ENCODE data around the gene PTGES3L. TPM values are rescaled to one million over a fixed set of nuclear protein-coding genes. Genes with fewer than 3 reads are reported as not detected.
A peak's percentile ranks its signal among the peaks of the same experiment; 100 is the strongest.

Gene PTGES3L
- total and polyA plus RNA-seq, 2 experiments from 2014 or later: 0.90 TPM; not detected in 1

DNA sequence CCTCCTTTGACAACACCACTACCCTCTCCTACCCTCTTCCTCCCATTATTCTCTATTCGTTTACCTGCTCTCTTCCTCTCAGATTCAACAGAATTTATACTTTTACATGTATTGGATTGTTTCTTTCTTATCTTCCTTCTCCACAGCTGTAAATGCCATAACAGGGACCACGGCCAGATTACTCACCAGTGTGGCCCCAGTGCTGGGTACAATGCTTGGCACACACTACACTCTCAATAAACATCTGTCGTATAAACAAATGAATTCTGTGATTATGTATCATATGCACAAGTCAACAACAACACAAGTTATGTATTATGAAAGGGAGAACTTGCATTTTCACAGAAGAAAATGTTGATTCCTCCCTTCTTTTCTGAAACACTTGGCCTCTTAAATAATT lies 35.7 kb downstream of the PTGES3L start:
- H3K36me3 ChIP-seq (ENCODE audit: low read depth): no peaks in the 10 kb centered on the region
- no peak overlapping the region for H3K27ac ChIP-seq
- no peak overlapping the region for H2AFZ ChIP-seq
- no peak for TF ChIP-seq EZH2phosphoT487 (IDR thresholded peaks at IDR 0.05; ENCODE audit: insufficient read depth, low read depth)
- no peak for TF ChIP-seq EZH2 (IDR thresholded peaks at IDR 0.05; ENCODE audit: insufficient read depth, poor library complexity, severe bottlenecking)
- H3K9me3 ChIP-seq (ENCODE audit: low read depth): no peaks in the 10 kb centered on the region
- H3K79me2 ChIP-seq (ENCODE audit: insufficient read depth): no peaks in the 10 kb centered on the region
- 33 to 41% methylated on average over 3 of the region's 3 CpGs for WGBS, 2 experiments (ENCODE audit: low coverage in 1 of 2, low lambda C conversion rate in 2 of 2, missing lambda C conversion rate in 2 of 2)
- H4K20me1 ChIP-seq (ENCODE audit: insufficient read depth): no peaks in the 10 kb centered on the region
- DNase-seq: peak; percentile 43
- H3F3A ChIP-seq (ENCODE audit: insufficient read depth): peaks cover 8% of the 10 kb centered on the region; the same call in 1 of the 2 replicates
- no peaks in the 10 kb centered on the region for H3K9me2 ChIP-seq (ENCODE audit: insufficient read depth)
- no peak overlapping the region for H3K9ac ChIP-seq
- no peaks in the 10 kb centered on the region for H3K4me1 ChIP-seq (ENCODE audit: insufficient read depth)
- H3K4me3 ChIP-seq: no peak overlapping the region
- H3K27me3 ChIP-seq (replicated peaks; ENCODE audit: insufficient read depth): peaks cover 3% of the 10 kb centered on the region; the same call in 1 of the 2 replicates
- in situ Hi-C loops (cut with MboI): loop anchor here (25.0 kb wide), 1 partner anchor 207 kb away; the partner anchor contains the start of gene EZH1
- no peak overlapping the region for H3K4me2 ChIP-seq (ENCODE audit: unreplicated experiment)

DNA sequence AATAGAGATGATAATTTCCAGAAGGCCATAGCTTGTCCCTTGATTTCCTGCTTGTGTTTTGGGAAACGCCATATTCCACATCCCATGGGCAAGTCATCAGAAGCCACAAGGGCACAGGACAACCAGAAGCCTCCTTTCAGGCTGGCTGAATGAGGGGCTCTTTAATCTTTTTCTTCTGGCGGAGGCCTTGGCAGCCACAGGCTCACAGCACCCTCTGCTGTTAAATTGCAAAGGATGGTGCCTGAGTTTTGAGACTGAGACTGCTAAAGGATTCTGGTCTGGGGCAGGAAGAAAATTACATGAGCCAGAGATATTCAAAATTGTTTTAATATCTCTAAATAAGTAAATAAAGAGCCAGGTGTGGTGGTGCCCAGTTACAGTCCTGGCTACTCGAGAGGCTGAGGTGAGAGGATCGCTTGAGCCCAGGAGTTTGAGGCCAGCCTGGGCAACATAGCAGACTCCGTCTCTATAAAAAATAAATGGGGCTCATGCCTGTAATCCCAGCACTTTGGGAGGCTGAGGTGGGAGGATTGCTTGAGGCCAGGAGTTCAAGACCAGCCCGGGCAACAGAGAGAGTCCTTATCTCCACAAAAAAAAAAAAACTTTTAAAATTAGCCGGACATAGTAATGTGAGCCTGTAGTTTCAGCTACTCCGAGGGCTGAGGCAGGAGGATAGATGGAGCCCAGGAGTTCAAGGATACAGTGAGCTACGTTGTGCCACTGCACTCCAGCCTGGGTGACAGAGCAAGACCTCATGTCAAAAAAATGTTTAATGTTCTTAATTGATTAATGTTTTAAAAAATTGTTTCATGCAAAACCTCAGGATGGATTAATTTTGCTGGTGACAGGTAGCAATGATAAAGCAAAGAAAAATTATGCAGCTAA lies 41.9 kb downstream of the PTGES3L start:
- H3K4me3 ChIP-seq: no peak overlapping the region
- DNase-seq: peak; percentile 80
- H4K20me1 ChIP-seq (ENCODE audit: insufficient read depth): no peaks in the 10 kb centered on the region
- H3K9me2 ChIP-seq (ENCODE audit: insufficient read depth): no peaks in the 10 kb centered on the region
- no peak overlapping the region for H3K27ac ChIP-seq
- no peaks in the 10 kb centered on the region for H3K9me3 ChIP-seq (ENCODE audit: low read depth)
- H3K36me3 ChIP-seq (ENCODE audit: low read depth): no peaks in the 10 kb centered on the region
- H3K4me1 ChIP-seq (ENCODE audit: insufficient read depth): no peaks in the 10 kb centered on the region
- in situ Hi-C loops (cut with MboI): loop anchor here (25.0 kb wide), 1 partner anchor 201 kb away; the partner anchor contains the start of gene EZH1
- peaks cover 3% of the 10 kb centered on the region; the same call in 1 of the 2 replicates for H3K27me3 ChIP-seq (replicated peaks; ENCODE audit: insufficient read depth)
- H3F3A ChIP-seq (ENCODE audit: insufficient read depth): no peaks in the 10 kb centered on the region
- H3K9ac ChIP-seq: no peak overlapping the region
- peak overlapping the region; percentile 39; the same call in 1 of the 2 replicates for H2AFZ ChIP-seq
- 37 to 43% methylated on average over 8 to 9 of the region's 9 CpGs for WGBS, 2 experiments (ENCODE audit: low coverage in 1 of 2, low lambda C conversion rate in 2 of 2, missing lambda C conversion rate in 2 of 2)
- no peaks in the 10 kb centered on the region for H3K79me2 ChIP-seq (ENCODE audit: insufficient read depth)
- TF ChIP-seq EZH2phosphoT487 (IDR thresholded peaks at IDR 0.05; ENCODE audit: insufficient read depth, low read depth): no peak
- no peak for TF ChIP-seq EZH2 (IDR thresholded peaks at IDR 0.05; ENCODE audit: insufficient read depth, poor library complexity, severe bottlenecking)
- no peak overlapping the region for H3K4me2 ChIP-seq (ENCODE audit: unreplicated experiment)

DNA sequence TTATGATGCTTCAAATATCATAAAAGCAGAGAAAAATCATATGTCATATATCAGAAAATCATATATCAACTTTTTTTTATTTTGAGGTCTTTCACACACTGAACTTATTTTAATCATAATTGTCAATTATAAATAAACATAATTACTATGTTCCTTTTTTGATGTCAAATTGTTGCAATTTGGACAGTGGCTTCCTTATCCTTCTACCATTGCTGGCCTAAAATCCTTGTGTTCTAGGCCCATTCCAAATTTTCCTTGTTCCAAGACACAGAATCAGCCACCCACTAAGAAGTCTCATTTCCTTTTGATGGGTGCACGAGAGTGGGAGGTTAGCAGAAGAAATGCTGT lies 50.4 kb downstream of the PTGES3L start:
- in situ Hi-C loops (cut with MboI): loop anchor here (25.0 kb wide), 1 partner anchor 192 kb away; the partner anchor contains the start of gene EZH1

DNA sequence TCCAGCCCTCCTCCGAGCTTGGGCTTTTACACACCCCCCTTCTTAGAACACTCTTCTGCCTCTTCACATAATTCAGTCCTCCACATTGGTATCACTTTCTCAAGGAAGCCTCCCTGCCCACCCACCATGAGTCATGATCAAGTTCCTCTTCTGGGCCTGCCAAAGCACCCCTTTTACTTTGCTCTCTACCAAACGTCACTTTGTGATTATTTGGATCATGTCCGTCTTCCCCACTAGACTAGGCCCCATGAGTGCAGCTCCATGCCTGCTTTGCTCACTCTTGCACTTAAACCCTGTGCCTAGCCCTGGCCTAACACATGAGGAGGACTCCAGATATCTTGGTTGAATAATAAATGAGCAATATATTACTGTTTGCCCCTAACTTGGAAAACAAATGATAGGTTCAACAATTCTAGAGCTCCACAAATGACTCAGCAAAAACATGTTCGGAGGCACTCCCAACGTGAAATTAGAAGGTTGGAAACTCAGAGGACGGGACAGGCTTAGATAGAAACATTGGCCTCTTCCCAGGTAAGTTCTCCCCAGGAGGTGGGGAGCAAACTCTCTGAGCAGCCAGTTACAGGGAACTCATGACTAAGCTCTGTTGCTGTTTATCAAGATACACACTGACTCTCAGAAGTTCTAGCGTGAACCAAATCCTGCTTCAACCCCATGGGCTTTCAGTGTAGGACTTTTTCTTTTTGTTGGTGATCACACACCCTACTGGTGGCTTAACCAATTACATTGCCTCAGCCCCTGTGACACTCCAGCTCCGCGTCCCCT lies 51.0 kb downstream of the PTGES3L start:
- H2AFZ ChIP-seq: peak overlapping the region; percentile 92
- peaks cover 8% of the 10 kb centered on the region for H3K4me1 ChIP-seq (ENCODE audit: insufficient read depth)
- H3K27me3 ChIP-seq (replicated peaks; ENCODE audit: insufficient read depth): no peaks in the 10 kb centered on the region
- H3K9me2 ChIP-seq (ENCODE audit: insufficient read depth): no peaks in the 10 kb centered on the region
- peak; percentile 91 for DNase-seq
- H3K9me3 ChIP-seq (ENCODE audit: low read depth): no peaks in the 10 kb centered on the region
- no peaks in the 10 kb centered on the region for H4K20me1 ChIP-seq (ENCODE audit: insufficient read depth)
- H3K4me3 ChIP-seq: 0 out of 2 replicates have a peak overlapping the region, but pooled peaks have one; percentile 19
- H3K79me2 ChIP-seq (ENCODE audit: insufficient read depth): no peaks in the 10 kb centered on the region
- H3K4me2 ChIP-seq (ENCODE audit: unreplicated experiment): peak overlapping the region; percentile 45
- no peaks in the 10 kb centered on the region for H3K36me3 ChIP-seq (ENCODE audit: low read depth)
- peaks cover 11% of the 10 kb centered on the region for H3F3A ChIP-seq (ENCODE audit: insufficient read depth)
- peak overlapping the region; percentile 83 for H3K27ac ChIP-seq
- WGBS, 2 experiments (ENCODE audit: low coverage in 1 of 2, low lambda C conversion rate in 2 of 2, missing lambda C conversion rate in 2 of 2): 26 to 27% methylated on average over 9 of the region's 9 CpGs
- H3K9ac ChIP-seq: peak overlapping the region; percentile 51
- TF ChIP-seq EZH2 (IDR thresholded peaks at IDR 0.05; ENCODE audit: insufficient read depth, poor library complexity, severe bottlenecking) (no peak), EZH2phosphoT487 (IDR thresholded peaks at IDR 0.05; ENCODE audit: insufficient read depth, low read depth) (no peak)
- in situ Hi-C loops (cut with MboI): loop anchor here (25.0 kb wide), 1 partner anchor 192 kb away; the partner anchor contains the start of gene EZH1

More for the DNA sequence above, 50.4 kb downstream of the PTGES3L start:
- peaks cover 11% of the 10 kb centered on the region for H3F3A ChIP-seq (ENCODE audit: insufficient read depth)
- no peak for TF ChIP-seq EZH2 (IDR thresholded peaks at IDR 0.05; ENCODE audit: insufficient read depth, poor library complexity, severe bottlenecking)
- no peak for TF ChIP-seq EZH2phosphoT487 (IDR thresholded peaks at IDR 0.05; ENCODE audit: insufficient read depth, low read depth)
- no peaks in the 10 kb centered on the region for H3K79me2 ChIP-seq (ENCODE audit: insufficient read depth)
- no peaks in the 10 kb centered on the region for H3K36me3 ChIP-seq (ENCODE audit: low read depth)
- H3K9me2 ChIP-seq (ENCODE audit: insufficient read depth): no peaks in the 10 kb centered on the region
- no peak overlapping the region for H3K4me3 ChIP-seq
- H4K20me1 ChIP-seq (ENCODE audit: insufficient read depth): no peaks in the 10 kb centered on the region
- no peak for DNase-seq
- WGBS, 2 experiments (ENCODE audit: low coverage in 1 of 2, low lambda C conversion rate in 2 of 2, missing lambda C conversion rate in 2 of 2): 97 to 100% methylated on average over 1 of the region's 1 CpG
- H3K4me2 ChIP-seq (ENCODE audit: unreplicated experiment): no peak overlapping the region
- H3K9ac ChIP-seq: peak overlapping the region; percentile 51
- H3K4me1 ChIP-seq (ENCODE audit: insufficient read depth): peaks cover 8% of the 10 kb centered on the region
- peak overlapping the region; percentile 83 for H3K27ac ChIP-seq
- H3K9me3 ChIP-seq (ENCODE audit: low read depth): no peaks in the 10 kb centered on the region
- H3K27me3 ChIP-seq (replicated peaks; ENCODE audit: insufficient read depth): no peaks in the 10 kb centered on the region
- H2AFZ ChIP-seq: peak overlapping the region; percentile 92

Data from GM23248 (cell line).